ENCODE measurements around the gene RUNX1. TPM values are rescaled to one million over a fixed set of nuclear protein-coding genes. Genes with fewer than 3 reads are reported as not detected.

Gene RUNX1
- polyA plus RNA-seq, 1 of the 3 experiments (the other 2 are of a cell fraction), result 17.1 TPM

GRCh38 chr21:34977333-34977732 is 71.8 kb downstream of the RUNX1 start (continued):
- TF ChIP-seq ZBTB33 (IDR thresholded peaks at IDR 0.05; ENCODE audit: borderline replicate concordance, low read depth), result no peak
- no peak for TF ChIP-seq USF1 (IDR thresholded peaks at IDR 0.05; ENCODE audit: borderline replicate concordance, low read depth)
- TF ChIP-seq MXI1 (IDR thresholded peaks at IDR 0.05; ENCODE audit: low read depth, low read length), result no peak

DNA sequence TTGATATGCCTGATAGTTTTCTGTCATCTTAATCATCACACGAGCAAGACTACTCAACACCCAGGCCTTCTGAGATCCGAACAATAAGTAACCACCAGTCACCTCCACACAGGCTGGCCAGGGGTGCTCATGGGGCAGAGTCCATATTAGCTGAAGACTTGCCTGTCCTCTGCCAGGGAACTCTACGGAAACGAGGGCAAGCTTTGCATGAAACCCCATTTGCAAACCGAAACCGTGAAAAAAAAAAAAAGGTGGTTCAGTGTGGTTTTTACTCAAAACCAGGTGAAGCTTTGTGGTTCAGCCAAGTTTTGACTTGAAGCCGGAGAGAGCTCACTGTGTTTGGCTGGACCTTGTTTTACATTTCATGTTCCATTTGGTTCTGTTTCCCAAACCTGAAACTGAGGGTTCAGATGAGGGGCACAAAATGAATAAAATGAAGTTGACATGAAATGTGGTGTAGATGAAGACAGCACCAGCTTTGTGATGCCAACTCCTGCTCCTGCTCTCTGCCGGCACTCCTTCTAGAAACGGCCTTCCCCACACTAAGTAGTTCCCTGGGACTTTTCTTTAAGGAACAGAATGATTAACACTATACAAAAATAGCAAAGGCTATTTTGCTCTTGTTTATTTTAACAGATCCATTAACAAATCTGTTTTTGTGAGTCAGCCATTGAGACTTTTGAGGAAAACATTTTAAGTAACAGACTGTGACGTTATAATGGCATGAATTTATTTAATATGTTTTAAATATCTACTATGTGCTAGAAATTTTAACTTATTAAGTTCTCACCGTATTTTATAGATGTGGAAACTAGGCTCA is 74.7 kb downstream of the RUNX1 start:
- H3K79me2 ChIP-seq (ENCODE audit: insufficient read depth), result no peaks in the 10 kb centered on the region
- POLR2A ChIA-PET, result no interaction called here
- 81% methylated on average over 11 of the region's 11 CpGs for WGBS (ENCODE audit: low lambda C conversion rate)

DNA sequence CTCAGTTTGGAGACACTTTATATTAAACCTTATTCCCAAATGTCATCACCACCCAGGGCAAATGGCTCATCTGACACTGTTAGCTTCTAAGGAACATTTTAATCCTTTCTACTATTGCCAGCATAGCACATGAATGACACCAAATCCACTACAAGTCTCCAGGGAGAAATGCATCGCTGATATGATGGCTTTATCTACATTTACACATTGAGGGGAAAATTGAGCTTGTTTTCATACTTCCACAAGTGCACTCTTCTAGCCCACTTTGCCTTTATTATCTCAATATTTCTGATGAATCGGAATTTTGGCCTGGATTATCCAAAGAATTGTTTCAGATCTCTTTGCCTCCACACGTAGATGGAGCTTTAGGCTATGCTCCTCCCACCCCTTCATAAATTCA is 75.4 kb downstream of the RUNX1 start:
- POLR2A ChIA-PET, result no interaction called here

More for the DNA sequence above, 74.7 kb downstream of the RUNX1 start:
- no peaks in the 10 kb centered on the region for H4K20me1 ChIP-seq (ENCODE audit: insufficient read depth)
- no peaks in the 10 kb centered on the region for H3F3A ChIP-seq (replicated peaks; ENCODE audit: insufficient read depth)
- no peak overlapping the region for H2AFZ ChIP-seq (ENCODE audit: low read depth)
- H3K9ac ChIP-seq, result no peak overlapping the region
- no peak overlapping the region for H3K27ac ChIP-seq (ENCODE audit: low read depth in 2 of 2, low read length in 1 of 2)
- no peaks in the 10 kb centered on the region for H3K36me3 ChIP-seq (replicated peaks in 1 of 2; ENCODE audit: control insufficient read depth in 1 of 2, insufficient read depth in 2 of 2, low read length in 1 of 2)
- H3K4me2 ChIP-seq, result no peak overlapping the region
- CTCF ChIA-PET, result interaction anchor here (0.7 kb wide), 1 partner anchor 286 kb away, joined by 3 read pairs; no protein-coding TSS in a partner anchor
- no peaks in the 10 kb centered on the region for H3K9me3 ChIP-seq
- no peak for DNase-seq
- H3K4me3 ChIP-seq (ENCODE audit: low read depth in 2 of 2, low read length in 1 of 2), result no peak overlapping the region
- no peaks in the 10 kb centered on the region for H3K27me3 ChIP-seq (ENCODE audit: insufficient read depth)
- H3K4me1 ChIP-seq (ENCODE audit: control insufficient read depth in 1 of 2, insufficient read depth in 2 of 2, low read depth in 1 of 2, low read length in 1 of 2), result no peaks in the 10 kb centered on the region
- TF ChIP-seq GABPA (IDR thresholded peaks at IDR 0.05; ENCODE audit: low read depth), result no peak
- no peak for TF ChIP-seq RFX5 (IDR thresholded peaks at IDR 0.05; ENCODE audit: low read length)
- no peak for TF ChIP-seq SIN3A (IDR thresholded peaks at IDR 0.05; ENCODE audit: borderline replicate concordance, low read depth, low read length)
- TF ChIP-seq GATA2 (CRISPR knock-in tag; IDR thresholded peaks at IDR 0.05), result no peak
- no peak for TF ChIP-seq FOXM1 (IDR thresholded peaks at IDR 0.05; ENCODE audit: low read depth)
- no peak for TF ChIP-seq POLR2AphosphoS5 (IDR thresholded peaks at IDR 0.05; ENCODE audit: low read depth, low read length)
- no peaks in the 10 kb centered on the region for H3K9me2 ChIP-seq

More for the DNA sequence above, 75.4 kb downstream of the RUNX1 start:
- Histone ChIP-seq H3K9me3 (no peaks in the 10 kb centered on the region), H3K27me3 (ENCODE audit: insufficient read depth) (no peaks in the 10 kb centered on the region), H4K20me1 (ENCODE audit: insufficient read depth) (no peaks in the 10 kb centered on the region), H3F3A (replicated peaks; ENCODE audit: insufficient read depth) (no peaks in the 10 kb centered on the region), H3K79me2 (ENCODE audit: insufficient read depth) (no peaks in the 10 kb centered on the region), H3K36me3 (replicated peaks in 1 of 2; ENCODE audit: control insufficient read depth in 1 of 2, insufficient read depth in 2 of 2, low read length in 1 of 2) (no peaks in the 10 kb centered on the region), H3K9me2 (no peaks in the 10 kb centered on the region), H3K4me1 (ENCODE audit: control insufficient read depth in 1 of 2, insufficient read depth in 2 of 2, low read depth in 1 of 2, low read length in 1 of 2) (no peaks in the 10 kb centered on the region), H2AFZ (ENCODE audit: low read depth) (no peak overlapping the region), H3K4me2 (no peak overlapping the region), H3K27ac (ENCODE audit: low read depth in 2 of 2, low read length in 1 of 2) (no peak overlapping the region), H3K9ac (no peak overlapping the region), H3K4me3 (ENCODE audit: low read depth in 2 of 2, low read length in 1 of 2) (no peak overlapping the region)
- TF ChIP-seq ELF1 (IDR thresholded peaks at IDR 0.05) (no peak), POLR2AphosphoS5 (IDR thresholded peaks at IDR 0.05; ENCODE audit: low read depth, low read length) (no peak)
- WGBS (ENCODE audit: low lambda C conversion rate), result 74% methylated on average over 3 of the region's 3 CpGs
- DNase-seq, result no peak
- CTCF ChIA-PET, result no interaction called here
